ENCODE measurements around the gene SCN3A. TPM values are rescaled to one million over a fixed set of nuclear protein-coding genes. Genes with fewer than 3 reads are reported as not detected.

Gene SCN3A
- total and polyA plus RNA-seq, 11 donors: 0.39 to 2.7 (median 1.1) TPM

DNA sequence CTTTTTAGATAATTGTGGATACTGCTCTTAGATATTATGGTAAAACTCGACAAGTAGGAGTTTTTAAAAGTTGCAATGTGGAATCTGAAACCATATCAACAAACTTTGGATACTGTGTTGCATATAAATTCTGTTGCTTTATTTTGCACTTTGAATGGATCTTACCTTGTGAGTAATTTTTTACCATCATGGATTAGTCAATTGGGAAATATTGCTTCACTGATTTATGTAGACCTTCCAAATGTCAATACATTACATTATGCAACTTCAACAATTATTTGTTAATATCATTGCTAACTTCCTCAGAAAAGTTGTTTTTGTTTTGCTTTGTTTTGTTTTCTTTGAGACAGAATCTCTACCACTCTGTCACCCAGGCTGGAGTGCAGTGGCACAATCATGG, 146.5 kb downstream of the SCN3A start:
- no peak overlapping the region for H3K4me3 ChIP-seq
- no peaks in the 10 kb centered on the region for H3K27me3 ChIP-seq
- no peak overlapping the region for H3K27ac ChIP-seq
- no peaks in the 10 kb centered on the region for H3K36me3 ChIP-seq
- 75 to 82% (median 78%) methylated on average over 1 of the region's 1 CpG for WGBS, 4 donors
- H3K4me1 ChIP-seq: peaks cover 0 to 19% (median 0%) of the 10 kb centered on the region in 12 donors
- intact Hi-C loops (cut with DNase I): no loop called here
- H3K9me3 ChIP-seq: no peaks in the 10 kb centered on the region
- no peak for TF ChIP-seq POLR2A (IDR thresholded peaks at IDR 0.05)
- TF ChIP-seq, protein P1, sequence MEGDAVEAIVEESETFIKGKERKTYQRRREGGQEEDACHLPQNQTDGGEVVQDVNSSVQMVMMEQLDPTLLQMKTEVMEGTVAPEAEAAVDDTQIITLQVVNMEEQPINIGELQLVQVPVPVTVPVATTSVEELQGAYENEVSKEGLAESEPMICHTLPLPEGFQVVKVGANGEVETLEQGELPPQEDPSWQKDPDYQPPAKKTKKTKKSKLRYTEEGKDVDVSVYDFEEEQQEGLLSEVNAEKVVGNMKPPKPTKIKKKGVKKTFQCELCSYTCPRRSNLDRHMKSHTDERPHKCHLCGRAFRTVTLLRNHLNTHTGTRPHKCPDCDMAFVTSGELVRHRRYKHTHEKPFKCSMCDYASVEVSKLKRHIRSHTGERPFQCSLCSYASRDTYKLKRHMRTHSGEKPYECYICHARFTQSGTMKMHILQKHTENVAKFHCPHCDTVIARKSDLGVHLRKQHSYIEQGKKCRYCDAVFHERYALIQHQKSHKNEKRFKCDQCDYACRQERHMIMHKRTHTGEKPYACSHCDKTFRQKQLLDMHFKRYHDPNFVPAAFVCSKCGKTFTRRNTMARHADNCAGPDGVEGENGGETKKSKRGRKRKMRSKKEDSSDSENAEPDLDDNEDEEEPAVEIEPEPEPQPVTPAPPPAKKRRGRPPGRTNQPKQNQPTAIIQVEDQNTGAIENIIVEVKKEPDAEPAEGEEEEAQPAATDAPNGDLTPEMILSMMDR (IDR thresholded peaks at IDR 0.05): no peak
- ATAC-seq (no peak), DNase-seq (no peak)

DNA sequence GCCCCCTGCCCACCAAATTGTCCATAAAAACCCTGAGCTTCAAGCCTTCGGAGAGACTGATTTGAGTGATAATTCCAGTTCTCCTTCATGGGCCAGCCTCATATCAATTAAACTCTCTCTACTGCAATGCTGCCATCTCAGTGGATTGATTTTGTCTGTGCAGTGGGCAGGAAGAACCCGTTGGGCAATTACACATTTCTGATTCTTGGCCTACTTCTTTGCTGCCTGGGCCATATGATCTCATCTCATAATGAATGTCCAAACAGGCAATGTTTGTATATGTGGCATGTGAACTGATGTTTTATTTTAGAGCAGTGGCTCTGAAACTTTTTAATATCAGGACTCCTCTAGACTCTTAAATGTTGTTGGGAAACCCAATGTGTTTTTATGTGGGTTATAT, 147.3 kb downstream of the SCN3A start:
- DNase-seq (no peak), ATAC-seq (no peak)
- TF ChIP-seq, protein P1 (IDR thresholded peaks at IDR 0.05): no peak
- intact Hi-C loops (cut with DNase I): no loop called here
- Histone ChIP-seq H3K27me3 (no peaks in the 10 kb centered on the region), H3K36me3 (no peaks in the 10 kb centered on the region), H3K4me1 (peaks cover 0 to 19% (median 0%) of the 10 kb centered on the region in 12 donors), H3K4me3 (no peak overlapping the region), H3K27ac (peak overlapping the region in 1 of 12 donors; percentile 74), H3K9me3 (no peaks in the 10 kb centered on the region)
- 84 to 88% (median 87%) methylated on average over 2 of the region's 2 CpGs for WGBS, 4 donors

DNA sequence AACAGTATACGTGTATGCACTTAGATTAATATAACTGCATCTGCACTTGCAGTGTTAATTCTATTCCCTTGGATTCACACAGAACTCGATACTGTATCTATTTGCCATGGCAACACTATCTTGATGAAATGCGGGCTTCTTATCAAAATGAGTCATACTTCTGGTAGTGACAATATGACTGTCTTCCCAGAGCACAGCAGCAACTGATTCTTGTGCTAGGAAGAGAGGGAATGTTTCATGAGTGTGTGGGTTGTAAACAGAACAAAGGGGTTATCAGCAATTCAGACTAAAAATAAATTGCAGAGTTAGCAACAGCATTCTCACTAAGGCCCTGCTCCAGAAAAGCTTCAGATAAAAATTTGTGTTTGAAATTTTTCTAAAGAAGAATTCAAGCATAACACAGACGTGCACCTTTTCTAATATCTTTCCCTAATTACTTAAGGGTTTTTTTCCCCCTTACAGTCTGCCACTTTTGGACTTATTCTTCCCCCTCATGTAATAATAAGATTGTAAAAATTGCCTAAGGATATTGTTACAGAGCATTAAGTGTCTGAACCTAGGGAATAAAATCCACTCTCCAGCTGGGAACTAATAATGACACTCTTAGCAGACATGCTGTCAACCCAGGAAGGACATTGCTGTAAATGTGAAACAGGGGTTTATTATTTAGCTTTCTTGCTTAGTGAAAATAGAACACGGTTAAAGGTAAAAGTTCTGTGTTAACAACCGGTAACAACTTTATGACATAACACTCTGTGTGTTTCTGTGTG, 148.6 kb downstream of the SCN3A start:
- Histone ChIP-seq H3K36me3 (no peaks in the 10 kb centered on the region), H3K27me3 (no peaks in the 10 kb centered on the region), H3K27ac (peak overlapping the region; percentile 5 to 77 (median 54)), H3K9me3 (no peaks in the 10 kb centered on the region), H3K4me1 (peaks cover 0 to 19% (median 0%) of the 10 kb centered on the region in 12 donors), H3K4me3 (no peak overlapping the region)
- WGBS, 4 donors: 26 to 29% (median 27%) methylated on average over 6 of the region's 6 CpGs
- ATAC-seq (peak; percentile 83 to 95 (median 90)), DNase-seq (no peak)
- no peak for TF ChIP-seq POLR2A (IDR thresholded peaks at IDR 0.05)
- TF ChIP-seq, protein P1 (IDR thresholded peaks at IDR 0.05): no peak
- intact Hi-C loops (cut with DNase I): no loop called here

- WGBS, 4 donors: 81 to 90% (median 84%) methylated on average over 3 of the region's 3 CpGs
- H3K36me3 ChIP-seq: no peaks in the 10 kb centered on the region
- H3K4me1 ChIP-seq: peaks cover 0 to 19% (median 0%) of the 10 kb centered on the region in 12 donors
- ATAC-seq (peak in 2 of 4 donors; percentile 7 to 35), DNase-seq (no peak)
- no peaks in the 10 kb centered on the region for H3K27me3 ChIP-seq
- intact Hi-C loops (cut with DNase I): no loop called here
- no peaks in the 10 kb centered on the region for H3K9me3 ChIP-seq
- peak overlapping the region in 11 of 12 donors; percentile 5 to 77 (median 62) for H3K27ac ChIP-seq
- H3K4me3 ChIP-seq: no peak overlapping the region
- TF ChIP-seq, protein P1 (IDR thresholded peaks at IDR 0.05): no peak
- TF ChIP-seq POLR2A (IDR thresholded peaks at IDR 0.05): no peak
Measured at GRCh38 chr2:165054652-165055051, 149.2 kb downstream of the SCN3A start.
